ENCODE results near the gene VPS13D. TPM values are rescaled to one million over a fixed set of nuclear protein-coding genes. Genes with fewer than 3 reads are reported as not detected.
A peak's percentile ranks its signal among the peaks of the same experiment; 100 is the strongest.

VPS13D gene
- total RNA-seq, 1 donor from 2014 or later: 13.8 TPM

- DNase-seq (ENCODE audit: low read depth): no peak
- no peak overlapping the region for H3K4me3 ChIP-seq (ENCODE audit: low read depth, low read length)
- no peak for TF ChIP-seq CTCF (conservative IDR thresholded peaks at IDR 0.05; ENCODE audit: low read depth, low read length)
Measured at GRCh38 chr1:12327566-12327965, 97.7 kb downstream of the VPS13D start.

DNA sequence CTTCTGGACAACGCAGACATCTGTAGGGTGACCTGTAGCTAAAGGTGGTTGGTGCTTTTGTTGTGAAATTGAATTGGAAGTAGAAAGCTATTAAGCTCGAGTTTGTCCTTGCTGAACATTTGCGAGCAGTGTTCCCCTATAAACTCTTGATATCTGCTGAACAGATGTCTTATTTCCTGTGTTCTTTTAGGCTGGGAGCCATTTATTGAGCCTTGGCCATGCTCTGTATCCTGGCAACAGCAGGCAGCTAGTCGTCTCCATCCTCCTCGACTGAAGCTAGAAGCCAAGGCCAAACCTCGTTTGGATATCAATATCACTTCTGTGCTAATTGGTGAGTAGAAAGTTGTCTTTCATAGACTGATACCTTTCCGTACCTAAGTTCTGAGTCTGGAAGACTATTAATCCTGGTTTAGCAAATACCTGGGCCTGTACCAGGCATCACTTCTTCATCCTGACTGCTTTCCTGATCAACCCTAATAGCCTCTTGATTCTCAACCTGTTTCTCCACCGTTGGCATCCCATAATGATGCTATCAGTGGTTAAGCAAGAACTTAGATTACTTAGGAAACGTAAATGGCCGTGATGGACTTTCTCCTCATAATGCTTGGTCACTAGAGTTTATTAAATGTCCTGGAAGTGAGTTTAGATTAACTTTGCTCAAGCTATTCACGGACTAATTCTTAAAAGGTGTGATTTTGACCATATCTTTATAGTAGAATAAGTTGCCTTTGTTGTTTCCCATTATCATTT is 103.4 kb downstream of the VPS13D start:
- H3K4me3 ChIP-seq (ENCODE audit: low read depth, low read length): no peak overlapping the region
- no peak for DNase-seq (ENCODE audit: low read depth)

DNA sequence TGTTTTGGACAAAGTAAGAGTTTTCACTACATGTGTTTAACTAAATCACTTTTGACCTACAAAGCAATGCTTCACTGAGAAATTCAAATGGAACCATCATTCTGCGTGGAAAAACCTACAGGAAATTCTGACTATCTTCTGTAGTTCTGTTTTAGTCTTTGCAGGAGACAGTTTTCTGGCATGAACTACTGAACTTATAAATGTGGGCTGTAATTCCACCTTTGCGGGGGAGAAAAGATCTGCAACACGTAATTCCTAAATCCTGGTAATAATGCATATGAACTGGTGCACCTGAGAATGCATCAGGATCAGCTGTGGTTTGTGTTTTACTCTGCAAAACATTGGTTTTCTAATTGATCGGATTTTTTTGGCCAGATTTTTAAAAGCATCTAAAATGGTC is 106.0 kb downstream of the VPS13D start:
- no peak for DNase-seq (ENCODE audit: low read depth)
- TF ChIP-seq CTCF (conservative IDR thresholded peaks at IDR 0.05; ENCODE audit: low read depth, low read length): no peak

More for the DNA sequence above, 103.4 kb downstream of the VPS13D start:
- no peak for TF ChIP-seq CTCF (conservative IDR thresholded peaks at IDR 0.05; ENCODE audit: low read depth, low read length)

DNA sequence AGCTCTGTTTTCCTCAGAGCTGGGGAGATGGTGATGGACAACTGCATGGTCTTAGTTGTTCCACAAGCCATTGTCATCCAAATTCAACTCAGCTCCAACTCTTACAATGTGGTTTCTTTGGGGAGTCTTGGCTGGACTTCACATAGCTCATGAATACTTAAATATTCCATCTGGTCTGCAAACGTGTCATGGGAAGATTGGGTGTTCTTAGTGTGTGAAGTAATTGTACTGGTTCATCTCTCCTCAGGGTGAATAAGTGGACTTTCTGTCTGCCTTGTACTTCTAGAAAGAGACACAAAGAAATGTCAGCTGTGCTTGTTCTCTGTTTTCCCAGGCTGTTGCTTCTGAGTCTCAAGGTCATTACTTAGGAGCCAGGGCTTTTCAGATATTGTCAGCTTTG is 106.6 kb downstream of the VPS13D start:
- no peak for DNase-seq (ENCODE audit: low read depth)
- H3K4me3 ChIP-seq (ENCODE audit: low read depth, low read length): no peak overlapping the region
- no peak for TF ChIP-seq CTCF (conservative IDR thresholded peaks at IDR 0.05; ENCODE audit: low read depth, low read length)

More for the DNA sequence above, 106.0 kb downstream of the VPS13D start:
- no peak overlapping the region for H3K4me3 ChIP-seq (ENCODE audit: low read depth, low read length)

- H3K4me3 ChIP-seq (ENCODE audit: low read depth, low read length): no peak overlapping the region
- TF ChIP-seq CTCF (conservative IDR thresholded peaks at IDR 0.05; ENCODE audit: low read depth, low read length): no peak
- no peak for DNase-seq (ENCODE audit: low read depth)
Measured at GRCh38 chr1:12338017-12338416, 108.2 kb downstream of the VPS13D start.

DNA sequence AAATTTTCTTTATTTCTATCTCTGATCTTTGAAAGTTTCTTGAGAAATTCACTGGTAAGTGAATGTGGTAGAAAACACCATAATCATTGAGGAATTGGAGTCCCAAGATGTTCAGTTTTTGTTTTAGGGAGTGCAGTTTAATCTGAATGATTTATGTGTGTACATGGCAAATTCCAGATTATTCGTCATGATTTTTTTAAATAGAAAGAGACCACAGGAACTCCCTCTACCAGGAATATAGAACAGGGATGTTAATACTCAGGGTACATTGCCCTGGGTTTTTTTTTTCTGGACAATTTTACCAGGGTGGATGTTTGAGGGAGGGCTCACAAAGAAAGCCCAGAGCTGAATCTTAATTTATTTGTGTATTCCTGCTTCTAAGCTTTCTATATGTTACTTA is 109.0 kb downstream of the VPS13D start:
- H3K4me3 ChIP-seq (ENCODE audit: low read depth, low read length): no peak overlapping the region
- no peak for TF ChIP-seq CTCF (conservative IDR thresholded peaks at IDR 0.05; ENCODE audit: low read depth, low read length)
- no peak for DNase-seq (ENCODE audit: low read depth)

GRCh38 chr1:12339396-12339795 is 109.6 kb downstream of the VPS13D start:
- peak; percentile 37 for TF ChIP-seq CTCF (conservative IDR thresholded peaks at IDR 0.05; ENCODE audit: low read depth, low read length)
- no peak for DNase-seq (ENCODE audit: low read depth)
- no peak overlapping the region for H3K4me3 ChIP-seq (ENCODE audit: low read depth, low read length)
